ENCODE data around the gene DZIP1L. TPM values are rescaled to one million over a fixed set of nuclear protein-coding genes. Genes with fewer than 3 reads are reported as not detected.

The DZIP1L gene
- total RNA-seq, 4 donors from 2014 or later: 14.6 to 38.7 (median 30.0) TPM

DNA sequence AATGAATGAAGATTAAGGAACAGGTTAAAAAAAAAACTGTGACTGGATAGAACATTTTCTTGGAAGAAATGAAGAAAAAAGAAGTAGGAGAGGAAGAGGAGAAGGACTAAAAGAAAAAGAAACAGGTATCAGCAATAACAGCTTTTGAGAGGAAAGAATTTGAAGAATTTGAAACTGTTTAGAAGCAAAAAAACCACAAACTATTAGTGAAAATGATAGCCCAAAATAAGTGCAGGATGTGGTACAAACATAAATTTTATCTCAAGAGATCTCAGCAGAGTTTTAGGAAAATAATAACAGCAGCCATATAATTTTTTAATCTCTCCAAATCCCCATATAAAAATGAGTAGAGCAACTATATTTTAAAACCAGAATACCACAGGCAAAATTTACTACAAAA, 25.5 kb upstream of the DZIP1L start:
- TF ChIP-seq, protein P1, sequence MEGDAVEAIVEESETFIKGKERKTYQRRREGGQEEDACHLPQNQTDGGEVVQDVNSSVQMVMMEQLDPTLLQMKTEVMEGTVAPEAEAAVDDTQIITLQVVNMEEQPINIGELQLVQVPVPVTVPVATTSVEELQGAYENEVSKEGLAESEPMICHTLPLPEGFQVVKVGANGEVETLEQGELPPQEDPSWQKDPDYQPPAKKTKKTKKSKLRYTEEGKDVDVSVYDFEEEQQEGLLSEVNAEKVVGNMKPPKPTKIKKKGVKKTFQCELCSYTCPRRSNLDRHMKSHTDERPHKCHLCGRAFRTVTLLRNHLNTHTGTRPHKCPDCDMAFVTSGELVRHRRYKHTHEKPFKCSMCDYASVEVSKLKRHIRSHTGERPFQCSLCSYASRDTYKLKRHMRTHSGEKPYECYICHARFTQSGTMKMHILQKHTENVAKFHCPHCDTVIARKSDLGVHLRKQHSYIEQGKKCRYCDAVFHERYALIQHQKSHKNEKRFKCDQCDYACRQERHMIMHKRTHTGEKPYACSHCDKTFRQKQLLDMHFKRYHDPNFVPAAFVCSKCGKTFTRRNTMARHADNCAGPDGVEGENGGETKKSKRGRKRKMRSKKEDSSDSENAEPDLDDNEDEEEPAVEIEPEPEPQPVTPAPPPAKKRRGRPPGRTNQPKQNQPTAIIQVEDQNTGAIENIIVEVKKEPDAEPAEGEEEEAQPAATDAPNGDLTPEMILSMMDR (IDR thresholded peaks at IDR 0.05): no peak
- DNase-seq (ENCODE audit: low spot score) (no peak), ATAC-seq (ENCODE audit: low FRiP score) (no peak)

DNA sequence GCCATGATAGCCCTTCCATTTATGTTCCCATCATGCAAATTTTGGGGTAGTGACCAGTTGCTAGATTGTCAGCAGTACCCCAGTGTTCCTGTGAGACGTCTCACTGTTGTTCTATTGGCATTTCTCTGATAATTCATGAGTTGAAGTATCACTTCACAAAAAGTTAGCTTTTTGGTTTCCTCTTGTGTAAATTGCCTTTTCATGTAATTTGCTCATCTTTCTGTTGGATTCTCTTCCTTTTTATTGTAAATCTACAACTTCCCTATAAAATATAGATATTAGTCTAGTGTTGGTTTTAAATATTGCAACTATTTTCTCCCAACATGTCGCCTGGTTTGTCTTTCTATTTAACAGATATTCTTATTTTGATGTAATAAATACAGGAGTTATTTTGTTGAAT, 24.3 kb upstream of the DZIP1L start:
- TF ChIP-seq, protein P1 (IDR thresholded peaks at IDR 0.05): no peak
- DNase-seq (ENCODE audit: low spot score) (no peak), ATAC-seq (ENCODE audit: low FRiP score) (no peak)

DNA sequence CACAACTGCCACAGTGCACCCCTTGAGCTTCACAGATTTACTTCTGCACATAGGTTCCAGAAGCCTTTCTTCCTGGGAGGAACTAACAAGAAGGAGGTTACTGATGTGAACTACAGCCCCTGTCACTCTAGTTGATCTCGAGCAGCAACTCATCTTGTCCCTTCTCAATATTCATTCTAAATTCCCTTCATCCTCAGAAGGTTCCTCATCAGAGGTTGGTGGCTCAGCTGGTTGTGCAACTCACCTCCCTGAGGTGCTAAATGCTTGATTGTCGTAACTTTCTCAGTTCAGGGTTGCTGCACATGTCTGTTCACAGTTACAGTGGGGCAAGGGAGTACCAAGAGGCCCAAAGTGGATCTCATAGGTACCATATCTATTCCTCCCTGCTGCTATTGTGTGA, 22.5 kb upstream of the DZIP1L start:
- TF ChIP-seq, protein P1 (IDR thresholded peaks at IDR 0.05): no peak
- DNase-seq (ENCODE audit: low spot score) (no peak), ATAC-seq (ENCODE audit: low FRiP score) (no peak)

DNA sequence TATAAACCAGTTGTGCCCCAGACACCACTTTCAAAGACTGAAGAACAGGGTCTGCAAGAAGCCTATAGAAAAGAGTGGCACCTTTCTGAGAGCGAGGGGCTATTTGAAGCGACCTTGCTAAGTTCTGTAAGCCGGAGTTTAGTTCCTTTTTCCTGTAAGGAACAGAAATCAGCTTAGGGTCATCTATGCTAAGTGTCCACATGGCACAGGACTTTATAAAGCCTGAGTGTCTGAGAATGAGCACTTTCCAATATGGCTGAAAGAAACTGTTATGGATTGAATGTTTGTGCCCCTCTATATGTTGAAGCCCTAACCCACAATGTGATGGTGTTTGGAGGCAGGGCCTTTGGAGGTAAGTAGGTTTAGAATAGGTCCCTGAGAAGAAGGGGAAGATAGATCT, 20.8 kb upstream of the DZIP1L start:
- DNase-seq (ENCODE audit: low spot score) (no peak), ATAC-seq (ENCODE audit: low FRiP score) (no peak)
- TF ChIP-seq, protein P1 (IDR thresholded peaks at IDR 0.05): no peak

DNA sequence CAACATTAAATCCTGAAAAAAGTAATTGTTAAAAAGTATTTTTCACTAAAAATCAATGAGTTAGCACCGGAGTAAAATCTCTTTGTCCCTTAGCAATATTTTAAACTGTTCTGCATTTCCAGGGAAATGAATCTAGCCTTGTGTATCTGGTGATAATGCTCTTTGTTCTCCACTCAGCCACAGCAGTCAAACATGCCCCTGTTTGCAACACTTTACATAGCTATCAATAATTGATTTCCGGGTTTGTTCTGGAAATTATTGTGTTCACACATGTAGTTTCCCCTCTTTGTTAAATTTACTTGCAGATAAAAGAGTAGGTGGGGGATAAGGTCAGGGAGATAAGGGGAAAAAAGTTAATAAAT, 20.4 kb upstream of the DZIP1L start:
- TF ChIP-seq, protein P1 (IDR thresholded peaks at IDR 0.05): no peak
- DNase-seq (ENCODE audit: low spot score) (no peak), ATAC-seq (ENCODE audit: low FRiP score) (no peak)

DNA sequence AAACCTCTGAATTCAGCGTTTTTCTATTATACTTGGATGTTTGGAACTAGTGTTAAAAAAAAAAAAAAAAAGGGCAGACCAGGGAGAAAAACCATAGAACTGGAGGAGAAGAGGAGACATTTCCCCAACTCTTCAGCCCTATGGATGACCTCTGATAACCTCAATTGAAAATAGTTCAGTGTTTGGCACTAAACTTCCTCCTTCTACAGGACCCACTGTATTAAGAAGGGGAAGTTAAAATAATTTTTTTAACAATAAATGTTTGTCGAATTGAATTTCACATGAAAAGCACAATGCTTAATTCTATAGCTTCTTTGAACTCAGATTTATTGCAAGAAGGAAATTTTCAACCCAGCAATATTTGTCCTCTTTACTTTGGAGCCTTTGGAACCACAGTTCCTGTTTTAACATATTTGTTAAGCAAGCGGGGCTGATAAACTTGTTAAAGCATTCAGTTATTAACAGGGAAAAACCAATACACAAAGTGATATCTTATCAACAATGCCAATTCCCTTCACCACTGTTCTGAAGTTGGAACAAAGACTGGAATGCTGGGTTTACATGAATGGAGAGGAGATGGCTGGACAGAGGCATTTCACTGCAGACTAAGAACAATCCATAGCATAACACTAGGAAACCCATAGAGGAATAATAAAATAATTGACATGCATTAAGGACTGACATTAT, 19.9 kb upstream of the DZIP1L start:
- TF ChIP-seq, protein P1 (IDR thresholded peaks at IDR 0.05): no peak
- no peak for ATAC-seq (ENCODE audit: low FRiP score)
- DNase-seq (ENCODE audit: low spot score): no peak

DNA sequence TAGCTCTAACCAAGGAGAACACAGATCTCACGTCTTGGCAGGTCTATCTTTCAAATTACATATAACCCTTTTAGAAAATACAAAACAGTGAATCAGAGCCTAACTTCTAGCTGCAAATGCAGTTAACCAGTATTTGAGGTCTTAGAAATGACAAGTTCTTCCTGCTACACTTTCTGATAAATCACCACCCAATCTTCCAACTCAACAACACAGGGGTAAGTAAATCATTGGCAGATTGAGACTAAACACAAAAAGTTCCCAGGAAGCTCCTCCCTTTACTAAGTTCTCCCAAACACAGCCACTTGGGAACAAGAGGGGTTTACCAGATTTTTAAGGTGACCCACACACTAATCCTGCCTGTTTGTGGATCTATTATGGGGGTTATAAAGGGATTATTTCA, 16.8 kb upstream of the DZIP1L start, which contains the start of gene A4GNT:
A4GNT (minus strand) TSS at position 152 of the 400 bp plus-strand sequence. CDS start 1,134 bp downstream, outside the sequence.
- TF ChIP-seq, protein P1 (IDR thresholded peaks at IDR 0.05): no peak
- ATAC-seq (ENCODE audit: low FRiP score) (no peak), DNase-seq (ENCODE audit: low spot score) (no peak)
